Dendritic cell treated with granulocyte-macrophage colony-stimulating factor and Interleukin-4, amounts not matched to agents 40 ng/mL and 50 ng/mL, for 4 days (primary cell): Measurements from ENCODE around the gene ULBP1.
"Not testable (repeated sequence)": the region's sequence is repeated elsewhere in the genome, so short reads cannot be mapped to it uniquely, and the experiment has no call there.

Experiments
- H3K27ac Mint-ChIP-seq: one replicate; pipeline ENCODE4 v1.8.0; 2022; ENCODE audit warnings: mild to moderate bottlenecking, mixed read lengths
- H3K27me3 Mint-ChIP-seq: one replicate; pipeline ENCODE4 v1.8.0; 2022; ENCODE audit warnings: mild to moderate bottlenecking, mixed read lengths
- H3K36me3 Mint-ChIP-seq: one replicate; pipeline ENCODE4 v1.8.0; 2022; ENCODE audit warnings: low read depth, mixed read lengths
- H3K4me1 Mint-ChIP-seq: one replicate; pipeline ENCODE4 v1.8.0; 2022; ENCODE audit warnings: low read depth, mixed read lengths
- H3K4me3 Mint-ChIP-seq: one replicate; pipeline ENCODE4 v1.8.0; 2022; ENCODE audit warnings: mild to moderate bottlenecking, moderate library complexity, mixed read lengths
- H3K9me3 Mint-ChIP-seq: one replicate; pipeline ENCODE4 v1.8.0; 2022; ENCODE audit warnings: mixed read lengths
- intact Hi-C: fragments of 100-400 bp; cut with micrococcal nuclease; formaldehyde crosslinking; loops from one replicate; pipeline ENCODE4 v1.15.0; 2022

ULBP1 gene

DNA sequence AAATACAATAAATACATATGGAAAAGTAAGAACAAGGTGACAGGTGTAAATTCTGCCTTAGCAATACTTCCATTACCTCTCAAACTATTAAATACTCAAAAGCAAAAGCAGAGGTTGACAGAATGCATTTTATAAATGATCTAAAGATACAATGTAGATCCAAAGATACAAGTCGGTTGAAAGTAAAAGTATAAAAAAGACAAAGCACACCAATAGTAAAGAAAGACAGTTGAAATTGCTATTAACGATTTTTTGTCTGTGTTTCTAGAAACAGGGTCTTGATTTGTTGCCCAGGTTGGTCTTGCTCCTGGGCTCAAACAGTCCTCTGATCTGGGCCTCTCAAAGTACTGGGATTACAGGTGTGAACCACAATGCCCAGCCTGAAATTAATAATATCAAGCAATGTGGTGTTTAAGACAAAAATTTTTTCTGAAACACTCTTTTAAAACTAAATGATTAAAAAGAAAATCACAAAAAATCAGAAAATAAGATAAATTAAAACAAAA lies 23.9 kb downstream of the ULBP1 start:
- H3K9me3 Mint-ChIP-seq: peaks cover 10% of the 10 kb centered on the region
- H3K4me3 Mint-ChIP-seq: no peak overlapping the region
- H3K36me3 Mint-ChIP-seq: no peaks in the 10 kb centered on the region
- intact Hi-C loops: no loop called here
- peaks cover 26% of the 10 kb centered on the region for H3K4me1 Mint-ChIP-seq
- H3K27ac Mint-ChIP-seq: no peak overlapping the region
- H3K27me3 Mint-ChIP-seq: peaks cover 94% of the 10 kb centered on the region

DNA sequence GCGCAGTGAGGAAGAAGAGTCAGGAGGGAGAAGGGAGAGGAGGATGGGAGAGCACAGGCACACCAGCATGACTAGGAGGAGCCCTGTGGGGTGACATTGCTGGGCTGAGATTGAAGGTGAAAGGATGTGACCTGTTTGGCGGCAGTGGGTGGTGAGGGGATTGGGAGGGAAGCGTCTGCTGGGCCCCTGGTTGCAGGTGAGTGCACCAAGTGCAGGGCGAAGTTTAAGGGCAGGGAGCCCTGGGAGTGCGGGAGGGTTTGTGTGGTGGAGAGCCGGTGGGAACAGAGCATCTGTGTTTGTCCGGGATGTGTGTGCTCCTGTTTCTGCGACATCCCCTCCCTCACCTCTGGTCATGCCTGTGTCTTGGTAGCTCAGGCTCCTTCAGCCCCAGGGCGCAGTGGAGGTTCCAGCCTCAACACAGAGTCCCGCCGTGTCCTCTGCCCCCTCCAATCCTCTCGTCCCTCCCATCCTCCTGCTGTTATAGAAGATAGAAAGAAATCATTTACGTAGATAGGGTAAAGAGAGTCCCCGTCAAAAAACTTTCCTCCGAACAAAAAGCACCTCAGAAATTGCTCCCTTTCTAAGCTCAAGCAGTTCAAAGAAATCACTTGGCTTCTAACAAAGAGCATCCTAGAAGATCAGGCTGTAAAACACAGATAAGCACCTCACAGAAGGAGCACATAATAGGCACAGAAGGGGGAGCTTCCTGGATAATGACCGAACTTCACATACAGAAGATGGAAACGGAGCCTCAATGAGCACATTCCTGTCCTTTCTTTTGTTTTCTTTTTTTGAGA lies 25.0 kb downstream of the ULBP1 start:
- intact Hi-C loops: no loop called here
- Mint-ChIP-seq H3K27me3 (peaks cover 95% of the 10 kb centered on the region), H3K4me1 (peaks cover 26% of the 10 kb centered on the region), H3K36me3 (no peaks in the 10 kb centered on the region), H3K9me3 (peaks cover 10% of the 10 kb centered on the region), H3K27ac (no peak overlapping the region), H3K4me3 (no peak overlapping the region)

DNA sequence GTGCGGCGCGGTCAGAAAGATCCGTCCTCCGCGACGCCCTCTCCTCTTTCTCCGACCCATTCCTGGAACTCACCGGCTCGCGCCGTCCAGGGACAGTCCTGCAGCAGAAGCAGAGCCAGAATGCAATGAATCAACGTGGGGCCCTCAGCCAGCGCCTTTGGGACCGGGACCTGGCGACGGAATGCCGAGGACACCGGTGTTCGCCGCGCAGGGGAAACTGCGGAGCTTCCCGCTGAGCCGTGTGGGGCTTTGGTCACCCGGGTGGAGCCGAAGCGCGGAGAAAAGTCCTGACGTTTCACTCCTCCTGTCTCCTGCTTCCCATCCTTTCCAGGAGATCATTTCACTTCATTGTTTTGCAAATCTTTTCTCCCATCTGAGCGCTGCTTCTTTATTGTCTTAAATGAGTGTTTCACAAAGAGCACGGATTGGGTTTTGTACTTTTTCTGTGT lies 26.5 kb downstream of the ULBP1 start:
- H3K9me3 Mint-ChIP-seq: peaks cover 10% of the 10 kb centered on the region
- peaks cover 94% of the 10 kb centered on the region for H3K27me3 Mint-ChIP-seq
- H3K4me3 Mint-ChIP-seq: peak overlapping the region; percentile 41
- H3K4me1 Mint-ChIP-seq: peaks cover 26% of the 10 kb centered on the region
- intact Hi-C loops: no loop called here
- no peak overlapping the region for H3K27ac Mint-ChIP-seq
- H3K36me3 Mint-ChIP-seq: no peaks in the 10 kb centered on the region

DNA sequence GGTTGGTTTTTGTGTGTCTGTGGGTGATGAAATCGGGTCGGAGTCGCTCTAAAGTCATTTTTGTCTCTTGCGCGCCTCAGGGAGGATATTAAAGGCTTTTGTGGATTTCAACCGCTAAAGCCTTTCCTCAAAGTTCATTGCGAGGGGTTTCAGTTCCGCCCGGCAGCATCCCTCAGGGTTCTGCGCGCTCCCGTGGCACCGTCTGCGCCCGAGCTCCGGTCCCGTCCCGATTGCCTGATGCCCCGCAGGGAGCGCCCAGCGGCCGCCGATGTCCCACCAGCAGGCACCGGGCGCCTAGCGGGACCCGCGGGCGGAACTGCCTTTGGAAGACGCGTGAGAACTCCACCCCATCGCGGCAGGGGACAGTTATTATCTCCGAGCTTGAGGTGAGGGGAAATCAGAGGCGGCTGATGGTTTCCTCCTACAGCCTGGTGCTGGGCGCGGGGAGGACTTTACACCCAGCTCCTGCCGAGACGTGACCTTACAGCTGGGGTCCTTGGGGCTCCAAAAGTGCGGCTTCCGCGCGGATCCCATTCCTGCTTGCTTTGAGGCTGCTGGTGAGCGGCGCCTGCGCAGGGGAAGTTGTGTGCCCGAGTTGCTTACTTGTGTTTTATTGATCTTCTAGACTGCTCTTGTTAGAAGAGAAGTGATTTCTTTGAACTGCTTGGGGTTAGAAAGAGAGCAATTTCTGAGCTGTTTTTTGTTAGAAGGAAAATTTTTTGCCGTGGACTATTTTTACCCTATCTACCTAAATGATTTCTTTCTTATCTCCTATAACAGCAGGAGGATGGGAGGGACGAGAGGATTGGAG lies 27.1 kb downstream of the ULBP1 start:
- Mint-ChIP-seq H3K9me3 (peaks cover 10% of the 10 kb centered on the region), H3K27me3 (peaks cover 94% of the 10 kb centered on the region), H3K4me1 (peaks cover 26% of the 10 kb centered on the region), H3K4me3 (peak overlapping the region; percentile 41), H3K27ac (no peak overlapping the region), H3K36me3 (no peaks in the 10 kb centered on the region)
- intact Hi-C loops: no loop called here

DNA sequence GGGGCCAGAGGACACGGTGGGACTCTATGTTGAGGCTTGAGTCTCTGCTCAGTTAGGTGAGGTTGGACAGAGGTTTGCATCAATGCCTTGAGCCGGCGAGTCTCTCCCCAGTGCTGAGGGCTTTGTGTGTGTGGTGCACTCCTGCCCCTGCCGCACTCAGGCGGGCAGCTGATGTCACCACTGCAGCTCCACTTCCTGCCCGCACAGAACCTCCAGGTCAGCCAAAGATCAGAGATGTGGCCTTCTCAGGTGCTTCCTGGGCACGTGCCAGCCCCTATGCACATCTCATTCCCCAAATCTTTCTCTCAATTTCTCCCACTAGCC lies 27.7 kb downstream of the ULBP1 start:
- H3K4me3 Mint-ChIP-seq, H3K36me3 Mint-ChIP-seq, H3K27ac Mint-ChIP-seq, intact Hi-C loops: not testable (repeated sequence)
- Mint-ChIP-seq H3K9me3 (peaks cover 10% of the 10 kb centered on the region), H3K27me3 (peaks cover 94% of the 10 kb centered on the region), H3K4me1 (peaks cover 26% of the 10 kb centered on the region)

DNA sequence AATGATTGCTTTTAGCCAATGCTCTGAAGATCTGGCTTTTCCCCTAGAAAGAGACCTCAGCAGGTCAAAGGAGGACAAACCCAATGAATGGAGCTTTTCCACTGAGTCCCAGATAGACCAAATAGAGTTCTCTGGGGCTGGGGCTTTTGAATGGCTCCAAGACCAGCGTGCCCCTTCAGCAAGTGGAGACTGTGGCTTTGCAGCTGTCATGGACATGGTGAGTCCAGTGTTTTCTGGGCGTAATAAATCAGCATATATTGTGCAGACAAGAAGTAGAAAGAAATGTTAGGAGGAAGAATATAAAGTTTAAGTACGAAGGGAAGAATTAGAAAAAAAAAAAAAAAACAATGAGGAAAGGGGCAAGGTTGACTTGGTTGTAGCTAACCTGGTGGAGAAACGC lies 28.1 kb downstream of the ULBP1 start:
- peaks cover 90% of the 10 kb centered on the region for H3K27me3 Mint-ChIP-seq
- intact Hi-C loops: no loop called here
- peaks cover 10% of the 10 kb centered on the region for H3K9me3 Mint-ChIP-seq
- no peak overlapping the region for H3K27ac Mint-ChIP-seq
- H3K36me3 Mint-ChIP-seq: no peaks in the 10 kb centered on the region
- H3K4me1 Mint-ChIP-seq: peaks cover 26% of the 10 kb centered on the region
- H3K4me3 Mint-ChIP-seq: no peak overlapping the region

DNA sequence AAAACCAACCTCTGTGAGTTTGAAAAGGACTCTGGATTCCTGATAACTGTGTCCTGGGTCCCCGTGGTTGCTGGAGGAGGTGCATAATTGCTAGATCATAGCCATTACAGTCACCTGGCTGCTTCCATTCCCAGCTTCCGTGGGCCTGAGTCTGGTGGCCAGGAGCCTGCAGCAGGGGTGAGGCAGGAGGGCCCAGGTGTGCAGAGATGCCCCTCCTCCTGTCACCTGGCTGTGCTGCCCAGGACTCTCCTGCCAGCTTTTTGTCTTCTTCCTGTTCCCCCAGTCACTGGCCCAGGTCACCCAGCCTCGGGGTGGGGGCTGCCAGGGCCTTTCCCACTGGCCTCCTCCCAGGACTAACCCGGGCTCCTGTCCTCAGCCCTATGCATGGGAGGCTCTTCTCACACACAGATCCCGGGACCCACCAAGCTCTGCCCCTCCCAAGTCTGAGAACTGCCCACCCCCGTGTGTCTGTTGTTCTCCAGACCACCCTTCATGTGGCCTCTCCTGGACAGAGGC lies 31.6 kb downstream of the ULBP1 start:
- H3K4me1 Mint-ChIP-seq: peaks cover 11% of the 10 kb centered on the region
- no peaks in the 10 kb centered on the region for H3K36me3 Mint-ChIP-seq
- H3K9me3 Mint-ChIP-seq: no peaks in the 10 kb centered on the region
- H3K27ac Mint-ChIP-seq: no peak overlapping the region
- H3K4me3 Mint-ChIP-seq: no peak overlapping the region
- intact Hi-C loops: no loop called here
- peaks cover 73% of the 10 kb centered on the region for H3K27me3 Mint-ChIP-seq

DNA sequence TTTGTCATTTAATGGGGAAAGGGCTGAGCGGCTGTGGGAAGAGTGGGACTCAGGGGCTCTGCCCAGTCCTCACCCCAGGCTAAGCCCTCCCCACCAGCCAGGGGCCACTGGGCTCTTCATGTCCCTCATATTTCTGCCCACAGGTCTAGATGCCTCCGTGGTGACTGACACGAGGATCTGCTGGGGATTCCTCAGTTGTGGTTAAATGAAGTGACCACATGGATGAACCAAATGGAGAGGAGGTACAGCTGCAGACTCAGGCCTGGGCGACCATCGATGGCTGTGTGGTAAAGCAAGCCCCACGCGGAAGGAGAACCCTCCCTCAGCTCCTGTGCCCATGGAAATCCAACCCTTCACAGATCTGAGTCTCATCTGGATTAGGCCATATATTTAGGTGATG lies 32.2 kb downstream of the ULBP1 start:
- H3K4me1 Mint-ChIP-seq: peaks cover 4% of the 10 kb centered on the region
- intact Hi-C loops: no loop called here
- H3K27ac Mint-ChIP-seq: no peak overlapping the region
- H3K36me3 Mint-ChIP-seq: no peaks in the 10 kb centered on the region
- H3K9me3 Mint-ChIP-seq: no peaks in the 10 kb centered on the region
- H3K4me3 Mint-ChIP-seq: no peak overlapping the region
- peaks cover 72% of the 10 kb centered on the region for H3K27me3 Mint-ChIP-seq

DNA sequence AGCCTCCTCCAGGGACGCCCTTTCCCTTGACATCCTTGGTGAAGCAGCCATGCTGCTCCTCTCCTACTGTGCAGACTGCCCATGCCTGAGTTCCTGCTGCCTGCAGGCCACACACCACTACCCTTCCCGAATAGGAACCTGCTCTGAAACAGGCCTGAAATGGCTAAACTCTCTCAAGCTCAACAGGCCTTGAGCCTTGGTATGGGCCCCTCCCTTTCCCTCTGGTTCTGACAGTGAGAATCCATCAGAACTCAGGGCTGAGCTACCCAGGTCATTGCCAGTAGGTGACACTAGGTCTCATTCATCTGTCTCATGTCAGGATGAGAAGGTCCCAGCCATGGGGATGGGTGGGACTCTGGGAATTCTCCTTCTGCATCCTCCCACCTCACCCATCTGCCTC lies 35.9 kb downstream of the ULBP1 start:
- intact Hi-C loops: no loop called here
- no peak overlapping the region for H3K27ac Mint-ChIP-seq
- H3K9me3 Mint-ChIP-seq: no peaks in the 10 kb centered on the region
- H3K36me3 Mint-ChIP-seq: no peaks in the 10 kb centered on the region
- no peak overlapping the region for H3K4me3 Mint-ChIP-seq
- H3K27me3 Mint-ChIP-seq: peaks cover 69% of the 10 kb centered on the region
- peaks cover 7% of the 10 kb centered on the region for H3K4me1 Mint-ChIP-seq

DNA sequence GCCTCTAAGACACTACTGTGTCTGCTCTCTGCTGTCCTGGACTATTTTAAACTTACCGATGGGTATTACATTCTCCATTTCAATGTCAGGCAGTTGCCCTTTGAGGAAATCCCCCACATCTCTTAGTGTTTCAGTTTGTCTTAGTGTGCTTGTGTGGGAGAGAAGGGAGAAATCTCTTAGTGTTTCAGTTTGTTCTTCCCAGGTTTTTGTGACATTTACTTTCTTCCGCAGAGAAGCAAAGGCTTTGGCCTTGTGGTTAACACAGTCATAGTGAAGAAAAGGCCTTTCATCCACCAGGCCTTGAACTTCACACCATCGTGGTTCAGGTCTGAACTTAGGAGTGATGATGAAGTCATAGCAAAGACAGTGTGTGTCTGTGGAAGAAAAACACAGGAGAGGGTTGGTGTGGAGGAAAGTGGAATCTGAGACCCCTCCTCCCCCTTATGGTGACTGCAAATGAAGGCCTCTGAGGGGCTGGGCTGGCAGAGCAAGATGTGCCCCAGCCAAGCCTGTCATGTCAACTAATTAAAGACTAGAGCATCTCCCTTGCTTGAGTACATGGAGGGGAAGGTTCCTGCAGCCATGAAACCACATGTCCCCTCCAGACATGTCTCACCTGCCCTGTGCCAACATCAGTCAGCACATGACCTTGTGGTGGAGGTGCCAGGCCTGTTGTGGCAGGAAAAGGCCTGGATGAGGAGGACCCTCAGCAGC lies 37.7 kb downstream of the ULBP1 start:
- peaks cover 11% of the 10 kb centered on the region for H3K4me1 Mint-ChIP-seq
- no peaks in the 10 kb centered on the region for H3K36me3 Mint-ChIP-seq
- intact Hi-C loops: no loop called here
- H3K4me3 Mint-ChIP-seq: no peak overlapping the region
- no peaks in the 10 kb centered on the region for H3K9me3 Mint-ChIP-seq
- H3K27me3 Mint-ChIP-seq: peaks cover 68% of the 10 kb centered on the region
- H3K27ac Mint-ChIP-seq: no peak overlapping the region

DNA sequence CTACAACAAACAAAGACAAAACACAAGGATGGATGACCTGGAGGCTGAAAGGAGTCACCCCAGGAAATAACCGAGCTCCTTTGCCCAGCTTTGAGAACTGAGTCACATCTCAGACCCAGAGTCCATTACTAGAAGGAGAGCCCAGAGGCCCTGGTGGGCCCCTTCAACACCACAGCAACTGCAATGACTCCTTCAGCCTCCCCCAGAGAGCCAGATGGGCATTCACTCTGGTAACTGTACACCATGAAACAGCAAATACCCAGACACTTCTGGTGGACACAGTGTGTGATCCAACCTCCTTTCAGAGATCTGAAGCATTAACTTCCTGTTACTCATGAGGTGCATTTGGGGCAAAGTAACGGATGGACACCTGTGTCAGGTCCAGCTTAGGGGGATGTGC lies 39.0 kb downstream of the ULBP1 start:
- intact Hi-C loops: no loop called here
- Mint-ChIP-seq H3K4me3 (no peak overlapping the region), H3K36me3 (no peaks in the 10 kb centered on the region), H3K27me3 (peaks cover 71% of the 10 kb centered on the region), H3K4me1 (peaks cover 11% of the 10 kb centered on the region), H3K9me3 (no peaks in the 10 kb centered on the region), H3K27ac (no peak overlapping the region)

DNA sequence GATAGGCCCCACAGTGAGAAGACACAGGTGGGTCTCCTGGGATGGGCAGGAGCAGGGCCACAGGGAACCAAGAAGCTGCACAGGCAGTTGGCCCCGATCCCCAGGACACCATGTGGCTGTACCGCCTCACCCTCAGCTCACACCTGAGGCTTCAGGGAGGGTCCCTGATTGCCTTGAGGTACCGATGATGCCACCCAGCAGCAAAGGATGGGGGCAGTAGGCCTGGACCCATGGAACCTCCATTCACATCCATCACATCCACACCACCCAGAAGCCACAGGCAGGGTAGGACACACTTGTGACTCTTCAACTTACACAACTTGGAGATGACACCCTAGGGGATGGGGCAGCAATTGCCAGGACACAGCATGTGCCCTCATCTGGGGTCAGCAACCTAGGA lies 39.9 kb downstream of the ULBP1 start:
- Mint-ChIP-seq H3K27me3 (peaks cover 77% of the 10 kb centered on the region), H3K4me1 (peaks cover 11% of the 10 kb centered on the region)
- H3K36me3 Mint-ChIP-seq, intact Hi-C loops, H3K4me3 Mint-ChIP-seq, H3K9me3 Mint-ChIP-seq, H3K27ac Mint-ChIP-seq: not testable (repeated sequence)

DNA sequence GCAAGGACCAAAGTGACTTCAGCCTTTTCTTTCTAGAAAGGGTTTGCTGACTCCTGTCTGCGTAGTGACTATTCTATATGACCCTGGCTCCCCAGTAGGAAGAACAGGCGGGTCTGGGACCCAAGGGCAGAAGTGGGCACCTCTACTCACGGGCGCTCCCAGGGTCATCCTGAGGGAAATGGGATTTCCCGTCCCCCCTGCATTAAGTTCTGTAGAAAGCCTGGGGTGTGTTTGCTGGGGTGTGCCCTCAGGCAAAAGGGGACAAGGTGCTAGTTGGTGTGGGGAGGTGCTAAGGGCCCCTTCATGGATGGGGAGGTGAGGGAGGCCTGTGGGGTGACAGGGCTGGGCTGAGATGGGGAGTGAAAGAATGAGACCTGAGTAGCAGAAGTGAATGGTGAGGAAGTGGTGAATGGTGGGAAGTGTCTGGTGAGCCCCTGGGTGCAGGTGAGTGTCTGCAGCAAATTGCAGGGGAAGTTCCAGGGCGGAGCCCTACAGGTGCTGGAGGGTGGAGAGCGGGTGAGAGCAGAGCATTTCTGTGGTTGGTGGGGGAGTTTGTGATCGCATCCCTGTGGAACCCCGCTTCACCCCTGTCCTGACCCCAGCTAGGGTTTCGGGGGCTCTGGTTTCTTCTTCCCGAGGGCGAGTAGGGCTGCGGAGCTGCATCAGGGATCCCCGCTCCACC lies 40.5 kb downstream of the ULBP1 start:
- Mint-ChIP-seq H3K27me3 (peaks cover 80% of the 10 kb centered on the region), H3K4me1 (peaks cover 11% of the 10 kb centered on the region), H3K27ac (no peak overlapping the region), H3K9me3 (no peaks in the 10 kb centered on the region), H3K4me3 (peak overlapping the region; percentile 81), H3K36me3 (no peaks in the 10 kb centered on the region)
- intact Hi-C loops: loop anchor here (2.0 kb wide), 1 partner anchor 39 kb away; no protein-coding TSS in a partner anchor
